Lower leg skin (tissue), 4 donors: ENCODE results near the gene FAM135A. TPM values are rescaled to one million over a fixed set of nuclear protein-coding genes. Genes with fewer than 3 reads are reported as not detected.

Source experiments
- total RNA-seq, 4 donors: library from RNA; depleted of rRNA; stranded (reverse); fragments of >200 nt; gene quantifications; one replicate each; pipeline ENCODE4 v1.1.0, GENCODE V29; 2016

FAM135A gene
- total RNA-seq, 4 donors from 2014 or later = 77.1 to 105 (median 80.5) TPM

Other genes with a start within 250 kb of the FAM135A start
- gene COL9A1, start 110.4 kb upstream of the FAM135A start, total RNA-seq = under 1 TPM in 1 of 4 donors, not detected in 3; 0.10 TPM
- gene SDHAF4, start 153.4 kb downstream of the FAM135A start, total RNA-seq = 1 to 10 TPM; 5.1 to 9.3 (median 8.4) TPM